HG02885 (cell line): ENCODE measurements around the gene LRRN2.

ENCODE experiments used
- ATAC-seq: cut with Tn5 transposase; IDR thresholded peaks from one replicate; pipeline ENCODE4 v1.9.1; 2021; ENCODE audit warnings: mild to moderate bottlenecking; ENCODE audit not compliant: unreplicated experiment, poor library complexity

The LRRN2 gene

GRCh38 chr1:204664384-204664651, 21.2 kb downstream of the LRRN2 start:
- no peak for ATAC-seq

DNA sequence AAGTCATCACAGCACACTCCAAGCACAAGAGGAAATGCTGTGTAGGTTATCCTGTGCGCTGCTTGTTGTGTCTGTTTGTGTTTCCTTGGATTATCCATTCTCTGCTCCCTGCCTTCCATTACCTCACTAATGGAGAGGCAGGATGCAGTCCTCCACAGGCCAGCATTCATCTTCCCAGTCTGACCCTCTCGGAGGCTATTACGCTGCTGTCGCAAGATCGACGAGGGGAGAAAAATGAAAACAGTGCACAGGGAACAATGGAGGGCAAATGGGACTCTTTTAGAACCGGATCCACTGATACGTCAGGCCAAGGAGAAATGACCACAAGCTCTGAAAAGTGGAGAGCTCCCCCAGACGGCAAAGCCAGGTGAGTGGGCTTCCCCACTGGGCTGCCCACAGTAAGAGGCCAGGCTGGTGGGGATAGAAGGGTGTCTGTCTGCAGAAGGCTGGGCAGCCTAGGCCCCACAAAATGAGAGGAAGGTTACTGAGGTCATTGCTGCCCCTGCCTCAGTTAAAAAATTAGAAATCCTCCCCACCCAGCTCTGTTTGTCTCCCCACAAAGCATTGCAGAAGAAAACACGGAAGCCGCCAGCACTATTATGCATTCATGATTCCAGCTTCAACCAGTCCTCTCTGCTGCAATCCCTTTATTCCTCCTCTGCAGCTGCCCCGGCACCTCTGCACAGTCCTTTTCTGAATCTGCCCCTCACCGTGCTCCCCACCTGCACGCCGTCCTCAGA, 21.7 kb downstream of the LRRN2 start:
- no peak for ATAC-seq

DNA sequence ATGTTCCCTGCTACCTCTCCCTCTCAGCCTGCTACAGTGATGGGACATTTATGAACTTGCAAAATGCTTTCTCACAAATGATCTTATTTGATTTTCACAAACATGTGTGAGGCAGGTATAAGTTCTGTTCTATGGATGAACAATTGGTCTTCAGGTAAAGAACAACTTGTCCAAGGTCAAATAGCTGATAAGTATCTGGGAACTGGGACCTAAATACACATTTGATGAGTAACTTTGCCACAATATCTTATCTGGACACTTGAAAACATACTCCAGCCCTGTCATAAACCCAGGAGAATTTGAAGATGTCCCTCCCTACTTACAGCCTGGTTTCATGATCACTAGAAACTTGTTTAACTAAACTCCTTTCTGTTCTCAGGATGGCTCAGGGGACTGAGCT, 23.0 kb downstream of the LRRN2 start:
- ATAC-seq, result no peak

DNA sequence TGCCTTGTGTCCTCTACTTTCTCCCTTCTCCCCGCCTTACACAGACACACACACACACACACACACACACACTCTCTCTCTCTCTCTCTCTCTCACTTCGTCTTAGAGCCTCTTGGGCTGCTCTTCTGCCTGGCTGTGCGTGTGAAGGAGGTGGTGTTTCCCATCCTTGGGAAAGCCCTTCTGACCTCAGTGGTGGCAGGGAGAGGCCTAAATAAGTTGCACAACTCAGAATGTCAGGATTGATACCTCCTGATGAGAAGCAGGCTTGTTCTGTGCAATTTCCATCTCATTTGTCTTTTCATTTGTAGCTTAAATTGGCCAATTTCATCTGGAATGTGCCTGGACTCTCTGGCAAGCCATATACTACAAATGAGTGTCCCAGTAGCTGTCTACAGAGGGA, 25.0 kb downstream of the LRRN2 start:
- no peak for ATAC-seq

GRCh38 chr1:204659056-204659455, 26.5 kb downstream of the LRRN2 start:
- no peak for ATAC-seq

DNA sequence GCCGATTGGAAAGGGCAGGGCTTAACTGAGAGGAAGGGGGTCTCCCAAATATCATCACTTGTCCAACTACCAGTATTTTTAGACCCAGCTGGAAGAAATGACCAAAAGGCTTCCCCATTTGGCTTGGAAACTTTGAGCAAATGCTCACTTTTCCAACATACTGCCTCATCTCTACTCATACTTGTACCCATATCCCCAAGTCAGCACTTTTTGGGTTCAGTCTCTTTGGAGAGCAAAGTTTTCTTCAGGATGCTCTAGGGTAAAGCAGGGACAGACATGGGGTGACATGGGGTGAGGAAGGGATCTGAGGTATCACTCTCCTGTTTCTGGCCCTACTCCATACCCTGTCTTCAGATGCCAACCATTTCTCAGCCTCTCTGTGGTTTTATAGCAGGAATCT, 27.2 kb downstream of the LRRN2 start:
- ATAC-seq, result no peak

DNA sequence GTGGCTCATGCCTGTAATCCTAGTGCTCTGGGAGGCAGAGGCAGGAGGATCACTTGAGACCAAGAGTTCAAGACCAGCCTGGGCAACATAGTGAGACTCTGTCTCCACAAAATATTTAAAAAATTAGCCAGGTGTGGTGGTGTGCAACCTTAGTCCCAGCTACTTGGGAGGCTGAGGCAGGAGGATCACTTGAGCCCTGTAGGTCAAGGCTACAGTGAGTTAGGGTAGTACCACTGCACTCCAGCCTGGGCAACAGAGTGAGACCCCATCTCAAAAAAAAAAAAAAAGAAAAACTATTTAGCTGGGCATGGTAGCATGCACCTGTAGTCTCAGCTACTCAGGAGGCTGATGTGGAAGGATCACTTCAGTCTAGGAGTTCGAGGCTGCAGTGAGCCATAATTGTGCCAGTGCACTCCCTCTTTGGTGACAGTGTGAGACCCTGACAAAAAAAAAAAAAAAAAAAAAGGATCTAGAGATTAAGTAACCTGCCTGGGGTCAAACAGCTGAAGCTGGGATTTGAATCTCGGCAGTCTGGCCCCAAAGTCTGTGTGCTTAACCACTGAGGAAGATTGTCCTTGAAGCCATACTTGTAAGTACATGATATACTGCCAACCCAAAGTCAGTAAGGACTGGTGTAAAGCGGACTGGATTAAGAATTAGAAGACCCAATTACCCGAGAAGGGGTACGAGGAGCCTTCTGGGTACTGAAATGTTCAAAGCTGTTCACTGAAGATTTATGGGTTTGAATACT, 31.8 kb downstream of the LRRN2 start:
- no peak for ATAC-seq

DNA sequence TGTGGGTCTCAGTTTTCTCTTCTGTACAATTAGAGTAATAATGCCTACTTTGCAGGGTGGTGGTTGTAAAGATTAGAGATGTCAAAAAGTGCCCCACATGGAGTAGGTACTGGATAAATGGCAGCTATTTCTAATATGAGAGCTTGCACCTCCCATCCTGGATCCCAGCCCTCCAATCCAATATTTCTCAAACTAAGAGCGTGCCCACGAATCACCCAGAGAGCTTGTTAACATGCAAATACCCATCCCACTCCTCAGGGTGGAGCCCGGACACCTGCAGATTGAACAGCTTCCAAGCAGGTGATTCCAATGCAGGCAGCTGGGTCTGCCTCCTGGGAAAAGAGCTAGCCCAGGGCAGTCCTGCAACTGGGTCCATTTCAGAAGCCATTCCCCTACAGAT, 33.0 kb downstream of the LRRN2 start:
- ATAC-seq, result no peak

DNA sequence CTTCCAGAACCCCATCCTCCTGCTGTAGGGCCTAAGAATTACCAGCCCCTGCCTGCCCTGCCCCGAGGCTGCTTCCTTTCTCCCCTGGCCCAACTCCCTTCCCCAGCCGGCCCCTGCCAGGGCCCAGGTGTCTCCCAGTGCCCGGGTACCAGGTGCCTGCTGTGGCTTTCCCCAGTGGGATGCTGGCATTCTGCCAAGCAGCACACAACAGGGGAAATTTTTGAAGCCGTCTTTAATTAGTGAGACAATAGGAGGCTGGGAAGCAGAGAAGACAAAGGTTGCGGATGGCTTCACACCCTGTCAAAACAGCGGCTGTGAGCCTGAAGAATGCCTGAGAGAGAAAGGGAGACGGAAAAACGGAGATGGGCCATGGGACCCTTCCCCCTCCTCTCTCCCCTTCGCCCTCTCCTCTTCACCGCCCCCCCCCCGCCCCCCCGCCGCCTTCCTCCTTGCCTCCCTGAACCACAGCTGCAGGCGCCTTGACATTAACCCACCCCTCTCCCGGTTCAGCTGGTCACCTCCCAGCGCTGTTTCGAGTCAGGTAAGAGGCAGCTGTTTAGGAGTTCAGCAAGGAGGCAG, 33.6 kb downstream of the LRRN2 start:
- ATAC-seq, result no peak

DNA sequence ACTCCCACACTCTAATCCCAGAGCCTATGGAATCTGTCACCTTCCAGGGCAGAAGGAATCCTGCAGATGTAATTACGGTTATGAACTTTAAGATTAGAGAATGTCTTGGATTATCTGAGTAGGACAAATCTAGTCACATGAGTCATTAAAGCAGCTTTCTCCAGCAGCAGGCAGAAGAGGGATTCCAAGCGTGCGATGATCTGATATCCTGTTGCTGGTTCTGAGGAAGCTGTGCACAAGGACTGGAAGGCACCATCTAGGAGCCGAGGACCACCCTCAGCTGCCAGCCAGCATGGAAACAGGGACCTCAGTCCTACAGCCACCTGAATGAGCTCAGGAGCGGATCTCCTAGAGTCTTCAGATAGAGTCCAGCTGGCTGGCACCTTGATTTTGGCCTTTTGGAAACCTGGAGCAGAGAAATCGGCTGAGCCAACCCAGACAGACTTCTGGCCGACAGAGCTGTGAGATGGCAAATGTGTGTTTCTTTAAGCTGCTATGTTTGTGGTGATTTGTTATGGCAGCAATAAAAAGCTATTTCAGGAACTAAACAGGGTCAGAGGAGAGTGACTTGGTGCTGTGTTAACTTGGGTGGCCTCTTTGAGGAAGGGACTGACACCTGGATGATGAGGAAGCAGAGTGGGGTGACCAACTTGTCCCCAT, 34.5 kb downstream of the LRRN2 start:
- no peak for ATAC-seq

- ATAC-seq, result no peak
Measured at GRCh38 chr1:204649721-204650521, 35.6 kb downstream of the LRRN2 start.

- ATAC-seq, result no peak
Measured at GRCh38 chr1:204648576-204648975, 37.0 kb downstream of the LRRN2 start.

DNA sequence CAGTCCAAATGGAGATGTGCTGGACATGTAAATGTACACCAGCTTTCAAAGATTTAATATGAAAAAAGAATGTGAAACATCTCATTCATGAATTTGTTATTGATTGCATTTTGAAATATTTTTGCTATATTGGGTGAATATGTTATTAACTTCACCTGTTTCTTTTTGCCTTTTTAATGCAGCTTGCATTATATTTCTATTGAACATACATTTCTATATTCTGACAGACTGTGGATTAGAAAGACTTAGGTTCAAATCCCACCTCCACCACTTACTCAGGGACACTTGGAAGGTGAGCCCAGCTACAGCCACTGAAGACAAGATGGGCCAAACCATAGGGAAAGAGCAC, 37.8 kb downstream of the LRRN2 start:
- no peak for ATAC-seq

DNA sequence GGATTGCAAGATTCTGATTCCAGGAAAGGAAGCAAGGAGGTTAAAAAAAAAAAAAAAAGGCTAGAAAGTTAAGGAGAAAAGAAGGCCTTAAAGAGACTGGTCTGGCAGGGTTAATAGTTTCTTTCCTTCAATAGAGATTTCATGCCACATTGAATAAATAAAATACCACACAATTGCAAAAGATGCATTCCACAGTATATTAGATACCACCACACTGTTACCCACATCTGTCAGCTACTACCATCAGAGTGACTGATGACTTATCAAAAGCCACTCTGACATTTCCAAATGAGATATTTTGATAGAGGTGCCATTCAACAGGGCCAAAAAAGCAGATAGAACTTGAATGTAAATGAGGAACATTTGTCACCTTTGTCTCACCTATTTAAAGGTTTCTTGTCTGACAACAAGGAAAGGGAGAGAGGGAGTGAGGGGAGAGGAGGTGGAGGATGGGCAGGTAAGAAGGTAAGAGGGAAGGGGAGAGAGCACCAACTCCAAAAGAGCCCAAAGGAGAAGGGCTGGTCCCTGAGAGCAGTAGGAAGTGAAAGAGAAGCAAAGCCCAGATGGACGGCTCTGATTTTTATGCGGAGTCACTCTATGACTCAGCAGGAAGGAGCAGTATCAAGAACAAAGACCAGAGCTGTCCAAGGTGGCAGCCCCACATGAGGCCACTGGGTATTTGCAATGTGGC, 38.3 kb downstream of the LRRN2 start:
- ATAC-seq, result no peak

- ATAC-seq, result no peak
Measured at GRCh38 chr1:204645666-204646065, 39.9 kb downstream of the LRRN2 start.

DNA sequence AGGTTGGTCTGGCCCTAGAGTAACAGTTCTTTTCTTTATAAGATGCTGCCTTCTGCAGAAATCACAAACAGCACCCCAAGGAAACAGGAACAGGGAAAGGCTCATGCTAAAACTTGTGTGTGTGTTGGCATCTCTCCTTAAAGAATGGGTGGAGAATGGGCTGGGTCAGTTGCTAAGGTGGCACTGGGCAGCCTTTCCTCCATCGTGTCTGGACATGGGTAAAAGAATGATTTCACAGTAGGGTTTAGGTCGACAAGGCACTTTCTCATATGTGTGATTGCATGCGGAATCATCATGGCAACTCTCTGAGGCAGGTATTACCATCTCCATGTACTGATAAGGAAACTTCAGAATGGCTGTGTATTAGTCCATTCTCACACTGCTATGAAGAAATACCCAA, 40.3 kb downstream of the LRRN2 start:
- no peak for ATAC-seq

DNA sequence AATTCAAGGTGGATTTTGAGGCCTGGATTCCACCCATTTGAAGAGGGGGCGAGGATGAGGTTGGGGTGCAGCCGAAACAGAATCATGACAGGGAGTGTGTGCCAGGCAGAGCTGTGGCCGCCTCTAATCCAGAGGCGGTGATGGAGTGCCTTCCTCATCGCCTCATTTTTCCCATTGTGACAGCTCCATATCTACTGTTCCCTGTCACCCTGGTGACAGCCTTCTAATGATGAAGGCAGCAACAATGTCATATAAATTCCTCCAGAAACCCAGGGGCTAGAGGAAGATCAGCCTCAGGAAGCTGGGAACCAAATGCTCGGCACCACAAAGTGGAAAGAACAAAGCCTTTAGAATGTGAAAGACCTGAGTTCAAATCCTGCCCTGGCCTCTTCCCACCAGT, 42.0 kb downstream of the LRRN2 start:
- no peak for ATAC-seq

DNA sequence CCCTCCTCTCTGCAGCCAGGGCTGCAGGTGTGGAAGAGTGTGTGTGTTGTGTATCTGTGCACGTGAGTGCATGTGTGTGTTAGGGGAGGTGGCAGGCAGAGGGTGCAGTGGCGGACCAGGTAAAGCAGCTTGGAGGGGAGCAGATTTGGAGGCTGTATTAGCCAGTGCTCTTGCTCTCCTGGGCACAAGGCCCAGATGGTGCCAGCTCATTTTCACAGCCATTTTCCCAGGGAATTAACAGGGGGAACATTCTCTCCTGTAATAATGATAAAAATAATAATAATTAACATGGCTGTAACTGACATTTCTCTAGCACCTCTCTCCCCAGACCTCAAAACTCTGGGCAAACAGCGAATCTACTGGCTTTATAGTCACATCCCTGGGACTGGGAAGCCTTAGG, 43.6 kb downstream of the LRRN2 start:
- no peak for ATAC-seq

DNA sequence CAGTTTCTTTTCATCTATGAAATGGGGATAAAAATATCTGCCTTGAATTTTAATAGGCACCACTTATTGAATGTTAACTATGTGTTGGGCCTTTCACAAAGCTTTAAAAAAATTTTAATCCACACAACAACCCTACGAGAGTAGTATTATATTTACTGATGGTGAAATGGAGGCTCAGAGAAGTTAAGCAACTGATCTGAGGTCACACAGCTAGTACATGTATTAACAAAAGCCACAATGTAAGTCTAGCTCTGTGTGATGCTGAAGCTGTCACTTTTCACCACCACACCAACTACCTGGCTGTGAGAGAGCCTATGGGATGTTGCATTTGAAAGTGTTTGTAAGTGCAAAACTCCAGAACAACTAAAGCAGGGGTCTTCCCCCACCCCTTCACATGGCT, 44.1 kb downstream of the LRRN2 start:
- no peak for ATAC-seq

- ATAC-seq, result no peak
Measured at GRCh38 chr1:204640578-204640977, 45.0 kb downstream of the LRRN2 start.
